Amygdala (tissue), 56 donors: ENCODE results near the gene GLOD5.

Experiments
- DNase-seq, 56 donors: peaks; one replicate each; lab custom pipeline; 2025; lab: John Stamatoyannopoulos, UW

The GLOD5 gene

DNA sequence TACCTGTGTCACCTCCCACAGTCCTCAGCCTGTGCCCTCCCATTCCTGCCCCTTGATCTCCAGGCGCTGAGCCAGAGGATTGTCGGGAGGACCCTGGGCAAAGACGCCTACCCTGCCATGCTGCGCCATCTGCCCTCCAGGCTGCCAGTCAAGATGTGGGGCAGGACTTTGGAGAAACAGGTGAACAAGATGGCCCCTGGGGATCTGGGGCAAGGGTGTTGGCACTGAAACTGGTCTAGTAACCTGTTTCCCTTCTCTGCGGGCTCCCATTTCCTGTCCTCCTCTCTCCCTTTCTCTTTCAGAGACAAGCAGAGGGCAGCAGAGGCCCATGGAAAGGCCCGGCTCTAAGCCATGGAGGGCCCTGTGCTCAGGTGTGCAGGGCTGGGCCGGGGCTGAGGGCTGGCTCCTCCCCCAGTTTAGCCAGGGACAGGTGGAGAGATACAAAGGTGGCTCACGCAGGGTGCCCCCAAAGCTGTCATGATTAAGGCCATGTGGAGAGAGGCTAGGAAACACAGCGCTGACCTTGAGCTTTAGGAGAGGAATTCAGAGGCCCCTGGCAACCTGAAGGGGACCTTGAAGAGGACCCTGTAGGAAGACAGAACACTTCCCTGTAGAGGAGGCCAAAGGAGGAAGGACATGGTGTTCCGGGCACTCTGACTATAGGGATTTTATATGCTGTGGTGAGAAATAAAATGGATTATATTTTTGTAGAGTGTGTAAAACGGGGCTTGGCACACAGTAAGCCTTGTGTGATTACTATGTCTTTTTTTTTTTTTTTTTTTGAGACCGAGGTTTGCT lies at the start of gene GLOD5:
Gene GLOD5, plus strand, starts transcription at position 74 of the 798 bp plus-strand sequence. Its CDS starts 44 bp downstream, at position 118.
- no peak for DNase-seq

DNA sequence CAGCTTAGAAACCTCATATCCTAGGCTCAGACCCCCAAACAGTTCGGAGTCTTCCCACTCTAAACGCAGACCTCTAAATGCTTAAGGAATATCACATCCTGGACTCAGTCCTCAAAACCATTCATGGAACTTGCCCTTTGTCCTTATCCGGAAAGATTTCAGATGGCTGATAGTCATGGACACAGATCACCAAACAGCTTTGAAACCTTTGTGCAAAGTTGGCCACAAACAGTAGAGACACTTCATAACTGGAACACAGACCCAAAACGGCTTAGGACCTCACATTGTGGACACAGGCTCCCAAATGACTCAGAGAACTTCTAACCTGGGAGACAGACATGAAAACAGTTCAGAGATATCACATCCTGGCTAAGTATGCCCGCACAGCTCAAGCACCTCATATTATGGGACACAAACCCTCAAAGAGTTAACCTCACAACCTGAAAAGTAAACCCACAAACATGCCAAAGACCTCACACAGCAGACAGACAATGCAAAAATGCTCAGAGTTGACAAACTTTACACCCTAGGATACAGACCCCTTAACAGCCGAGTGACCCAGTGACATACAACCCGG lies 49.5 kb upstream of the GLOD5 start:
- no peak for DNase-seq

- no peak for DNase-seq
Measured at GRCh38 chrX:48713847-48714246, 47.7 kb upstream of the GLOD5 start.

- DNase-seq, result no peak
Measured at GRCh38 chrX:48714573-48714972, 47.0 kb upstream of the GLOD5 start.

GRCh38 chrX:48715072-48715471 lies 46.5 kb upstream of the GLOD5 start:
- no peak for DNase-seq

DNA sequence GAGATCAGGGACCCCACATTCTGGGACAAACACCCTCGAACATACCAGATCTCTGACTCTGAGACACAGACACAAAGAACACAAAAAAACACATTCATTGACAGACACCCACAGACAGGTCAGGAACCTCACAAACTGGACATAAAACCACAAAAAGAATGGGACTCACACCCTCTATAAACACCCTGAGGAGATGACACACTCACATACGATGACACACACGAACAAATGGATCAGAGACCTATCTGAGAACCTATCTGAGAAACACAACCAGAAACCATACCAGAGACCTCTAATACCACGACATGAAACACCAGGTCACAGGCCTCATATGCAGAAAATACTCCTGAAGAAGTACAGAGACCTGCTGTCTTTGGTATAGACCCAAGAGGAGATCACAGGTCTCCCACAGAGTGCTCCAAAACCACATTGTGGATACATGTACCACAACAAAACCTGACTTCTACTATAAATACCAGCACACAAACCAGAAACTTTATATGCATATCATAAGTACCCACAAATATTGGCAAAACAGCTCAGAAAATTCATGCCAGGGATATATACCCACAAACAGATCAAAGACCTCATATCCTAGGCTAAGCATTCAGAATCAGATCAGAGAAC lies 45.6 kb upstream of the GLOD5 start:
- DNase-seq, result no peak

GRCh38 chrX:48719958-48720357 lies 41.6 kb upstream of the GLOD5 start:
- no peak for DNase-seq

- DNase-seq, result no peak
Measured at GRCh38 chrX:48720577-48721250, 40.8 kb upstream of the GLOD5 start.

GRCh38 chrX:48721916-48722315 lies 39.6 kb upstream of the GLOD5 start:
- DNase-seq, result no peak

GRCh38 chrX:48726596-48726995 lies 35.0 kb upstream of the GLOD5 start:
- DNase-seq, result no peak

- no peak for DNase-seq
Measured at GRCh38 chrX:48728653-48729052, 32.9 kb upstream of the GLOD5 start.

GRCh38 chrX:48736303-48736702 lies 25.2 kb upstream of the GLOD5 start:
- DNase-seq, result no peak

DNA sequence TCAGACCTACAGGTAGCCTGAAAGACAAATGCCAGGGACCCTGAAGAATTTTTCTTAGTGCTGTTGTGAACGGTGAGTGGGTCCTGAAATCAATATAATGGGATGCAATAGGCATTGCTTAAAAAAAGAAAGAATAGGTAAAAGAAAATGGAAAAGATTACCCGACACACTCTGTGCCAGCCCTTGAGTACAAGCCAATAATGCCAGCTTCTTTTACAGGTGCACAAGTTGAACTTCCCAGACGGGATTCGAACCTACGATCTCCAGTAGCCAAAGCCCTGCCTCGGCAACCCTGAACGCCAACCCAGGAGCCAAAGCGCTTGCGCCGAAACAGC lies 24.7 kb upstream of the GLOD5 start:
- no peak for DNase-seq

- peak; percentile 17 to 94 (median 84) for DNase-seq
Measured at GRCh38 chrX:48737213-48737938, 24.2 kb upstream of the GLOD5 start.

DNA sequence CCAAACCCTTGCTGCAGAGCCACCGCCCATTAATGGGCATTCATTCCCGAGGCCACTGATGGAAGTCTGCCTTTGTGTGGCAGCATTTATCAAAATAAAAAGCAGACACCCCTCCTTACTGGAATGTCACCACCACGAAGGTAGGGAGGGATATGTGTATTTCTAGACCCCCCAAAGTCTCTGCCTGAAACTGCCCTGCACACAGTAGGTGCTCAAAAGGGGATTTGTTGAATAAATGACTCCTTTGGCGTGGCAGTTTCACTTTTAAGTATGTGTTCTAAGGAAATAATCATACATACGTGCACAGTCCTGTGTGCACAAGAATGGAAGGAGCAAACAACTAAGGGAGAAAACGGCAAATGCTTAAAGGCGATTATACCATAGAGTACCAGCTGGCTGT lies 23.6 kb upstream of the GLOD5 start:
- peak in 1 of 56 donors; percentile 4 for DNase-seq

GRCh38 chrX:48741834-48742233 lies 19.7 kb upstream of the GLOD5 start:
- no peak for DNase-seq

GRCh38 chrX:48745222-48745621 lies 16.3 kb upstream of the GLOD5 start:
- no peak for DNase-seq

GRCh38 chrX:48747415-48748016 lies 14.0 kb upstream of the GLOD5 start:
- no peak for DNase-seq

- no peak for DNase-seq
Measured at GRCh38 chrX:48749182-48749581, 12.4 kb upstream of the GLOD5 start.

GRCh38 chrX:48751343-48751742 lies 10.2 kb upstream of the GLOD5 start:
- no peak for DNase-seq
